GM10248 (cell line): ENCODE measurements around the gene LENG8.
A peak's percentile ranks its signal among the peaks of the same experiment; 100 is the strongest.

Experiments used
- CTCF ChIA-PET: fragments of 300-600 bp; sonication (Branson Sonifier 250); formaldehyde crosslinking; extraction: SDS; loops from one replicate; lab custom pipeline; 2021; ENCODE audit warnings: antibody characterized with exemption; lab: Yijun Ruan, JAX
- POLR2A ChIA-PET: fragments of 350-650 bp; sonication (Branson Sonifier 250); formaldehyde crosslinking; extraction: SDS; loops from one replicate; lab custom pipeline; 2020; ENCODE audit warnings: antibody characterized with exemption; lab: Yijun Ruan, JAX
- DNase-seq: peaks from one replicate; pipeline ENCODE4 v3.0.0; 2012; ENCODE audit errors: extremely low spot score
- TF ChIP-seq, protein P1 (sequence below): IDR thresholded peaks from 2 replicates; pipeline ENCODE4 v1.5.1; 2012; ENCODE audit warnings: mild to moderate bottlenecking, low read depth; ENCODE audit errors: extremely low read depth, missing control alignments, control extremely low read depth

The LENG8 gene

DNA sequence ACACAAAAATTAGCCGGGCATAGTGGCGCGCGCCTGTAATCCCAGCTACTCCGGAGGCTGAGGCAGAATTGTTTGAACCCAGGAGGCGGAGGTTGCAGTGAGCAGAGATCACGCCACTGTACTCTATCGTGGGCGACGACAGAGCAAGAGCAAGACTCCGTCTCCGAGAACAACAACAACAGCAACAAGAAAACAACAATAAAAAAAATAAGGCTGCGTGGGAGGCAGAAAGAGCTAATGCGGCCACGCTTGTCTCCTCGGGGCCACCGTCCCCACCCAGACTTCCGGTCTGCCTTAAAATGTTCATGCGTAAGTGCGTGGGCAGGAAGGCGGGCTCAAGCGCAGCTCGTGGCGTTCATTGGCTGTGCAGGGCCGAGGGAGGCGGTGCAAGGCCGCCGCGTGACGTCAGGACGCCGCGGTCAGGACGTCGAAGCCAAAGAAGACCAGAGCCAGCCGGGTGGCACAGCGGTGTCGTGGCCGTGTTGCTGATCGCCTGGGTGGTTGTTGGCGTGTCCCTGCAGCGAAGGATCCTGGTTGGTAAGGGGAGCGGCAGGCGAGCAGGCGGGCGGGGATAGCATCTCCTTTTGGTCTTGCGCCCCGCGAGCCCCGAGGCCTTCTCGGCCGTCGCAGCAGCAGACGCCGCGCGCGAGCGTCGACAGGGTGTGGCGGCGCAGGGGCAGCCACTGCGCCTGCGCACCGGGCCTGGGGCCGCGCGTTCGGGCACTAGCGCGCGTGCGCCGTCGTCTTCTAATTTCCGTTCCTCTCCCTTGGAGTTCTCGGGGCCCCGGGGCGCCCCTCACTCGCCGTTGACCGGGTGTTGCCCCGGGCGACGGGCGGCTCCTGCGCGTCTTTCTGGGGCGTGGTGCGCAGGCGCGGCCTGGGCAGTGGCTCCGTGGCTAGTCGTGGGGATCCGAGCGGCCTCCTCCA is at the start of gene LENG8:
Gene LENG8 (plus strand): TSS at position 426 of the 927 bp plus-strand sequence. CDS start 2,146 bp downstream, outside the sequence.
- ChIA-PET POLR2A (interaction anchor here (0.7 to 2.1 kb wide), 6 partner anchors 9 to 312 kb away, joined by 3 to 20 read pairs (median 4); partner anchors contain the start of genes CNOT3 and LENG9), CTCF (interaction anchor here (0.8 to 2.5 kb wide), 4 partner anchors 10 to 15 kb away, joined by 3 to 11 read pairs (median 6); partner anchors contain the start of gene LENG9)
- peak; percentile 97 for DNase-seq
- TF ChIP-seq, protein P1, sequence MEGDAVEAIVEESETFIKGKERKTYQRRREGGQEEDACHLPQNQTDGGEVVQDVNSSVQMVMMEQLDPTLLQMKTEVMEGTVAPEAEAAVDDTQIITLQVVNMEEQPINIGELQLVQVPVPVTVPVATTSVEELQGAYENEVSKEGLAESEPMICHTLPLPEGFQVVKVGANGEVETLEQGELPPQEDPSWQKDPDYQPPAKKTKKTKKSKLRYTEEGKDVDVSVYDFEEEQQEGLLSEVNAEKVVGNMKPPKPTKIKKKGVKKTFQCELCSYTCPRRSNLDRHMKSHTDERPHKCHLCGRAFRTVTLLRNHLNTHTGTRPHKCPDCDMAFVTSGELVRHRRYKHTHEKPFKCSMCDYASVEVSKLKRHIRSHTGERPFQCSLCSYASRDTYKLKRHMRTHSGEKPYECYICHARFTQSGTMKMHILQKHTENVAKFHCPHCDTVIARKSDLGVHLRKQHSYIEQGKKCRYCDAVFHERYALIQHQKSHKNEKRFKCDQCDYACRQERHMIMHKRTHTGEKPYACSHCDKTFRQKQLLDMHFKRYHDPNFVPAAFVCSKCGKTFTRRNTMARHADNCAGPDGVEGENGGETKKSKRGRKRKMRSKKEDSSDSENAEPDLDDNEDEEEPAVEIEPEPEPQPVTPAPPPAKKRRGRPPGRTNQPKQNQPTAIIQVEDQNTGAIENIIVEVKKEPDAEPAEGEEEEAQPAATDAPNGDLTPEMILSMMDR: no peak

GRCh38 chr19:54400913-54401312 is 48.1 kb upstream of the LENG8 start:
- CTCF ChIA-PET: no interaction called here
- TF ChIP-seq, protein P1: no peak
- DNase-seq: no peak
- POLR2A ChIA-PET: no interaction called here

GRCh38 chr19:54403054-54403453 is 45.9 kb upstream of the LENG8 start:
- DNase-seq: no peak
- TF ChIP-seq, protein P1: no peak
- ChIA-PET POLR2A (interaction anchor here (0.6 kb wide), 1 partner anchor 200 kb away, joined by 3 read pairs; no protein-coding TSS in a partner anchor), CTCF (interaction anchor here (1.7 kb wide), 2 partner anchors 12 to 52 kb away, joined by 3 to 12 read pairs; no protein-coding TSS in a partner anchor)

- ChIA-PET POLR2A (no interaction called here), CTCF (no interaction called here)
- no peak for DNase-seq
- TF ChIP-seq, protein P1: no peak
These were observed 43.4 kb upstream of the LENG8 start for GRCh38 chr19:54405628-54406027.

DNA sequence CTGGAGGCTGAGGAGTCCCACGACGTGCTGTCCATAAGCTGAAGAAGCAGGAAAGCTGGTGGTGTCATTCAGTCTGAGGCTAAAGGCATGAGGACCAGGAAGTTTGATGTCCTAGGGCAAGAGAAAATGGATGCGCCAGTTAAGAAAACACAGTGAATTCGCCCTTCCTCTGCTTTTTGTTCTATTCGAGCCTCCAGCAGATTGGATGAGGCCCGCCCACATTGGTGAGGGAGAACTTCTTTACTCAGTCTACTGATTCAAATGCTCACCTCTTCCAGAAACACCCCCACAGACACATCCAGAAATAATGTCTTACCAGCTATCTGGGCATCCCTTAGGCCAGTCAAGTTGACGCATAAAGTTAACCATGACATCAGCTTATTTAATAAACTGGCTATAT is 41.2 kb upstream of the LENG8 start:
- ChIA-PET POLR2A (no interaction called here), CTCF (interaction anchor here (1.0 to 3.5 kb wide), 3 partner anchors 17 to 83 kb away, joined by 3 to 15 read pairs (median 3); no protein-coding TSS in a partner anchor)
- TF ChIP-seq, protein P1: no peak
- DNase-seq: no peak

DNA sequence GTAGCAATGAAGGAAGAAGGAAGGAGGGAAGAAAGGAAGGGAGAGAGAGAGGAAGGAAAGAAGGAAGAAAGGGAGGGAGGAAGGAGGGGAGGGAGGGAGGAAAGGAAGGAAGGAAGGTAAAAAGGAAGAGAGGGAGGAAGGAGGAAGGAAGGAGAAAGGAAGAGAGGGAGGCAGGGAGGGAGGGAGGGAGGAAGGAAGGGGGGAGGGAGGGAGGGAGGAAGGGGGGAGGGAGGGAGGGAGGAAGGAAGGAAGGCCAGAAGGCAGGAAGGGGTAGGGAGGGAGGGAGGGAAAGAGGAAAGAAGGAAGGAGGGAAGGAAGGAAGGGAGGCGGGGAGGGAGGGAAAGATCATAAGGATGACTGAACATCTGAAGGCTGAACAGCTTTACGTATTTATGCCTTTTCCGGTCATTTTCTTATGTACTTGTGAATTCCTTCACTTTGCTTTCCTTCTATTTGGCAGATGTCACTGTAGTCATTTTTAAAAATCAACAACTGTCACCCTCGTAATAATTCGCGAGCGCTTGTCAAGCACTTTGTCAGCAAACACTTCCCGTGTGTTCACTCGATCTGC is 40.5 kb upstream of the LENG8 start:
- TF ChIP-seq, protein P1: no peak
- ChIA-PET POLR2A (no interaction called here), CTCF (interaction anchor here (3.5 kb wide), 1 partner anchor 18 kb away, joined by 15 read pairs; no protein-coding TSS in a partner anchor)
- no peak for DNase-seq
